NCI-H1417 treated with DMSO at 0.1 percent for 48 hours (cell line): ENCODE results near the gene TRIM26.
"Not testable (repeated sequence)": the region's sequence is repeated elsewhere in the genome, so short reads cannot be mapped to it uniquely, and the experiment has no call there.

Experiments
- DNase-seq: peaks from one replicate; lab custom pipeline; 2025; lab: John Stamatoyannopoulos, UW

Gene TRIM26

DNA sequence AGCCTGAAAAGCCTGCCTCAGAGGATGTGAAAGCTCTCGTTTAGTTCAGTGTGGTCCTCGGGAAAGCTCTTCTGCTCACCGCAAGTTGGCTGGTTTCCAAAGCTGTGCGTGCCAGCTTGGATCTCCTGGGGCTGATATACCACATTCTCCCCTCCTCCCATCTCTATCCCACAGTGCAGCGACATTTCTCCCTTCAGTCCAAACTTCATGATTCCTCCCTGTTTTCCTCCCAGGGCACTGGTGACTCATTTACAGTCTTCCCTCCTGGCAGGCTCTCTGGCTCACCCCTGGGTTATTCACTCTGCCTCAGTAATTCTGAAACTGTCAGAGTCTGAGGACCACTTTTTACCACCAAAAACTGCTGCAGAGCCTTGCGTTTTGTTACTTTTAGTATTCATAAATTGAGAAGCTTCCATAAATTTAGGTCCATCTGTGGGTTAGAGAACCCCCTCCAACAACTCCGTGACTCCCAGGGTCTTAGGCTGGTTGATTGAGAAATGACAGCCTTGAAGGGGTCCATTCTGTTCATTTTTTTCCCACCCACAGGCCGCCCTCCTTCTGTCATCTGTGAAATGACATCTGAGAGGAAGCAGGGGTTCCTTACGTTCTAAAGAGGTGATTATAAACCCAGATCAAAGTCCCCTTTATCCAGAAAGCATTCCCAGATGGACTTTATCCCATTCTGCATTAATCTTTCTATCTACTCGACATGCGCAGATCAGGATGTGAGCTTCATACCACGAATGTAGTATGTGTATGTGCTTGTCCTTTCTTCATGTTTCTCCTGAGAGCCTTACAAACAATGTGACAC is 58.3 kb downstream of the TRIM26 start:
- no peak for DNase-seq

GRCh38 chr6:30154061-30154460 is 59.1 kb downstream of the TRIM26 start:
- DNase-seq = no peak

- no peak for DNase-seq
These were observed 60.1 kb downstream of the TRIM26 start for GRCh38 chr6:30152910-30153610.

GRCh38 chr6:30152016-30152673 is 61.1 kb downstream of the TRIM26 start:
- DNase-seq = no peak

GRCh38 chr6:30151580-30151979 is 61.6 kb downstream of the TRIM26 start:
- DNase-seq = no peak

DNA sequence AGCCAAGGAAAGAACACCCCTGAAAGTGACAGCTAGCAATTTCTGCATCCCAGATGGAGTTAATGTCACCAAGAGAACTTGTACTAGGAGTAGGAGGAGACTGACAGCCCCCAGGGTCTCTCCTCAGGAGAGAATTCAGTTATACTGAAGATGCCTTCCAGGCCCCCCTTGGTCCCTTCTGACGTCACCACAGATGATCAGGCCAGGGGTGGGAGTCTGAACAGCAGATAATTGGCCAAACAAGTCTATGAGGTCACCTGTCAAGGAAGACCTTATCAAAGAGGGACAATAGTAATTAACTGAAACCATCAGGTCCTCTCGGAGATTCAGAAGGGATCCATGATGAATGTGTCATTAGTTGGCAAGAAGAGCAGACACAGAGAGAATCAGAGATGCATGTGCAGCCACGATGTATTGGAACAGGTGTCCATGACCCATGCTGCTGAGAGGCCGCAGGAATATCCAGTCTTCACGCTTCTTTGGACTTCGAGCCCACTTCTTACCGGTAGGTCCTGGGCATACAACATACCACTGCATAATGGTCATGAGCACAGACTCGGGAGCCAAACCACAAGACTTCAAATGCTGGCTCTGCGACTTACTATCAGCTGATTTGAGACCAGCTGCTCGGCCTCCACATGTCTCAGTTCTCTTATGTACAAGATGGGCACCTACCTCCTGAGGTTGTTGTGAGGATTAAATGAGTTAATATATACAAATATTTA is 62.4 kb downstream of the TRIM26 start:
- no peak for DNase-seq

- DNase-seq = no peak
These were observed 63.2 kb downstream of the TRIM26 start for GRCh38 chr6:30149858-30150550.

DNA sequence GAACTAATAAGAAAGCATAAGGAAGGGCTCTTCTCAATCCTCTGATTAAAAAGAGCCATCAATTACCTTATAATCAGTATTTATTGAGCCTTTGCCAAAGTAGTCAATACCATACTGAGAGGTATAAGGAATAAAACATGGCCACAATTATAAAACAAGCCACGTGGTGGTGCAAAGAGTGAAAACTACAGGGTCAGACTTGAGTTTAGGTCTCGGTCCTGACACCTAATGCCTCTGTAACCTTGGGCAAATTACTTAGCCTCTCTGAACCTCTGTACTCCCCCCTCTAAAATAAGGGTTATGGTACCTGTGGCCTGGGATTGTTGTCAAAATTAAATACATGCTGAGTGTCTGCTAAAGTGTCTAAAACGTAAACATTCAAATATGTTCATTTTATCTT is 64.0 kb downstream of the TRIM26 start:
- DNase-seq = no peak

DNA sequence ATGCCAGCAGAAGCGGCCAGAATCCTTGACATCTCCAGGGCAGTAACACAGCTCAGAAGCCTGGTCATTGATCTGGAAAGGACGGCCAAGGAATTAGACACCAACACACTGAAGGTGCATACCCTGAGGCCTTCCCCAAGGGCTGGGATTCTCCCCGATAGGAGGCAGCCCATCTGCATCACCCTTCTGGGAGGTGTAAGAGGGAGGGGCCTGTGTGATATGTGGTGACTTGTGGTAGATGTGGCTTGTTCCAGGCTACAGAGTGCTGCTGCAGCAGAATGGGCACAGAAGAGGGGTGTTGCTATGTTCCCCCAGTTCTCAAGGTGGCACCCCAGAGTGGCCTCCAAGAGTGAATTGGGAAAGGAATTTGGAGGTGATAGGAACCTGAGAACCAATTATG is 66.1 kb downstream of the TRIM26 start:
- DNase-seq = no peak

- no peak for DNase-seq
These were observed 67.4 kb downstream of the TRIM26 start for GRCh38 chr6:30145818-30146217.

DNA sequence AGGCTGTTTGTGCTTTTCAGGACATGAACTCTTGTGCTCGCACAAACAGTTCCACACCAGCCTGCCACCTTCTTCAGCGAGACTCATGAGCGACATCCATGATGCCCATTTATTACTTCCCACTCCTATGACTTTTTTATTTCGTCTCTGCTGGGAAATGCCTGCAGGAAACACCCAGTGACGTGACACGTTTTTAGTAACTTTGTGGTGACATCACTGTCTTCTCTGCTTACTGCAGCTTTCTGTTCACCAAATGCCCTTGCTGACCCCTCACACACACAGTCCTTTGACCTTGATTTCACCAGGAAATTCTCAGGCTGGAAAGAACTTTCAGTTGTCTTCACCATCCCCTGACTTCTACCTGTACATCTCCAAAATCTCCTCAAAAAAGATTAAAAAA is 68.4 kb downstream of the TRIM26 start:
- no peak for DNase-seq

GRCh38 chr6:30143780-30144179 is 69.4 kb downstream of the TRIM26 start:
- DNase-seq = no peak

GRCh38 chr6:30142665-30143064 is 70.5 kb downstream of the TRIM26 start:
- DNase-seq = no peak

- DNase-seq = not testable (repeated sequence)
These were observed 73.0 kb downstream of the TRIM26 start for GRCh38 chr6:30140240-30140639.

DNA sequence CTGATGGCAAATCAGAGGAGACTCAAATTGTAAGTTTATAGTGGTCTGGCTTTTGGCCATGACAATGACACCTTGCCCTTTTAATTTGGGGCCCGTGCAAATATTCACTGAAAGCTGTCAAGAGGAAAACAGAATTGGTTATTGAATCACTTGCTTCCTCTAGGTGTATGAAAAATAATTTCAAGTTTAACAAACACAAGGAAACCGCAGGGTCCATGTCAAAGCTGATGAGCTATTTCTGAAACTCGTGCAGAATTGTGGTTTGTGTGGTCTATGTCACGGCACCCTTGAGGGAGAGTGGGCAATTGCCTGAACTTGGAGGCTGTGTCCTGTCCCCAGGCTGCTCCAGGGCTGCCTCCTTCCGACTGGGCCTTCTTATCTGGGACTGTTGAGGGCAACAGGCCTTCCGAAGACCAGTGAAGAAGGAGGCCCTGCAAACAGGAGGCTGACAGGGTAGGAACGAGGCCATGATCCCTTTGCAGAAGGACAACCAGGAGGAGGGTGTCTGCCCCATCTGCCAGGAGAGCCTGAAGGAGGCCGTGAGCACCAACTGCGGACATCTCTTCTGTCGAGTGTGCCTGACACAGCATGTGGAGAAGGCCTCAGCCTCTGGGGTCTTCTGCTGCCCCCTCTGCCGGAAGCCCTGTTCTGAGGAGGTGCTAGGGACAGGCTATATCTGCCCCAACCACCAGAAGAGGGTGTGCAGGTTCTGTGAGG is 76.5 kb downstream of the TRIM26 start:
- DNase-seq = no peak

DNA sequence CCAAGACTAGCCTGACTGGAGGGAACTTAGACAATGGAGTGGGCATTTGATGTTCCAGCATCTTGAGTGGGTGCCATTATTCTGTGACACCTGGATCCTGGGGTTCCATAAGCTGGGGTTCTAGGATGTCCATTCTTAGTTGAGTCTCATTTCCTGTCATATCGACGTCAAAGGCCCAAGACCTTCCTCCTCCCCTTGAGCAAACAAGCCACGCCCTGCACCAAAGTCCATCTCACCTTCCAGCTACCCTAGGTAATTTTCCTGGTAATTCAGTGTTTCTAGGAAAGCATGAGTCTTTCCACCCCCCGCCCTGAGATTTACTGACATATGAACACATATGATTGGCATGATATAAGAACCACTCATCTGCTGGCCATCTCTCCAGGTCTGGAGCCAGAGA is 77.4 kb downstream of the TRIM26 start, which contains the start of gene TRIM40:
Gene TRIM40, plus strand, starts transcription at position 384 of the 400 bp plus-strand sequence. CDS start 897 bp downstream, outside the sequence.
- no peak for DNase-seq

DNA sequence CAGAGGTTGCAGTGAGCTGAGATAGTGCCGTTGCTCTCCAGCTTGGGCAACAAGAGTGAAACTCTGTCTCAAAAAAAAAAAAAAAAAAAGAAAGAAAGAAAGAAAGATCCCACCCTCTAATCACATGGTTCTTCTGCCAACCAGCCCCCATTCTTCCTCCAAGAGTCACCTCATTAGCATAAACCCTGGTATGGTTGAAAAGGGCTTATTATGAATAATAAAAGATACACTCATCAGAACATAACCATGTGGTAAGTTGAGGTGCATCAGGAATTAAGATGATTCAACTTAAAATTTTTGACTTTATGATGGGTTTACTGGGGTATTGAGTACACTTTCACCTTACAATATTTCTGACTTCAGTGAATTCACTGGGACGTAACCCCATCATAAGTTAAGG is 78.1 kb downstream of the TRIM26 start:
- no peak for DNase-seq
